Smooth muscle cell (in vitro differentiated cells): ENCODE data around the gene KBTBD8. TPM values are rescaled to one million over a fixed set of nuclear protein-coding genes. Genes with fewer than 3 reads are reported as not detected.

Source experiments
- DNase-seq: peaks from one replicate; lab custom pipeline; 2025; ENCODE audit not compliant: unreplicated experiment; lab: John Stamatoyannopoulos, UW
- H2AFZ ChIP-seq: fragments of 200-600 bp; sonication (generic); 2 replicates; pipeline ENCODE4 v1.6.0; 2016; ENCODE audit warnings: antibody characterized with exemption, low read depth, mild to moderate bottlenecking
- H3F3A ChIP-seq: fragments of 200-600 bp; sonication (generic); 2 replicates; pipeline ENCODE4 v1.6.0; 2017; ENCODE audit warnings: antibody characterized with exemption, low read depth
- H3K27ac ChIP-seq: fragments of 200-600 bp; sonication (generic); 2 replicates; pipeline ENCODE4 v1.5.1; 2016; ENCODE audit warnings: low read depth, mild to moderate bottlenecking
- H3K27me3 ChIP-seq: fragments of 200-600 bp; sonication (generic); 2 replicates; pipeline ENCODE4 v1.6.1; 2016; ENCODE audit warnings: low read depth, mild to moderate bottlenecking
- H3K36me3 ChIP-seq: fragments of 200-600 bp; sonication (generic); 2 replicates; pipeline ENCODE4 v1.5.1; 2016; ENCODE audit warnings: low read depth
- H3K4me1 ChIP-seq: fragments of 200-600 bp; sonication (generic); 2 replicates; pipeline ENCODE4 v1.5.1; 2016; ENCODE audit warnings: low read depth
- H3K4me2 ChIP-seq: fragments of 200-600 bp; sonication (generic); 2 replicates; pipeline ENCODE4 v1.6.0; 2016; ENCODE audit warnings: mild to moderate bottlenecking
- H3K4me3 ChIP-seq: fragments of 200-600 bp; sonication (generic); 2 replicates; pipeline ENCODE4 v1.5.1; 2016; ENCODE audit warnings: mild to moderate bottlenecking
- H3K79me2 ChIP-seq: fragments of 200-600 bp; sonication (generic); 2 replicates; pipeline ENCODE4 v1.6.0; 2016; ENCODE audit warnings: low read depth, mild to moderate bottlenecking
- H3K9ac ChIP-seq: fragments of 200-600 bp; sonication (generic); 2 replicates; pipeline ENCODE4 v1.6.0; 2016; ENCODE audit warnings: low read depth
- H3K9me3 ChIP-seq: fragments of 200-600 bp; sonication (generic); replicated peaks from 2 replicates; pipeline ENCODE4 v1.5.1; 2016; ENCODE audit warnings: low read depth
- H4K20me1 ChIP-seq: fragments of 200-600 bp; sonication (generic); 2 replicates; pipeline ENCODE4 v1.6.0; 2016; ENCODE audit warnings: low read depth
- CTCF ChIP-seq: fragments of 200-600 bp; sonication (generic); IDR thresholded peaks from 2 replicates; pipeline ENCODE4 v1.5.1; 2017; ENCODE audit warnings: borderline replicate concordance, mild to moderate bottlenecking, antibody characterized with exemption; ENCODE audit not compliant: insufficient read depth, poor library complexity, severe bottlenecking
- whole genome bisulfite sequencing: methylation state at CpG from one replicate; pipeline ENCODE4 v1.1.7; 2016; ENCODE audit warnings: low lambda C conversion rate; 5-methylcytosine and 5-hydroxymethylcytosine counted together
- polyA plus RNA-seq: library from polyadenylated mRNA; unstranded; fragments of >200 nt; fragmentation: Nextera tagmentation; extraction: Ambion mirVana; gene quantifications from 2 replicates; pipeline ENCODE4 v1.2.1, GENCODE V29; 2016
- total RNA-seq: library from RNA; depleted of rRNA; stranded (reverse); fragments of >200 nt; gene quantifications from 2 replicates; pipeline ENCODE4 v1.2.3, GENCODE V29; 2014

The KBTBD8 gene, protein sequence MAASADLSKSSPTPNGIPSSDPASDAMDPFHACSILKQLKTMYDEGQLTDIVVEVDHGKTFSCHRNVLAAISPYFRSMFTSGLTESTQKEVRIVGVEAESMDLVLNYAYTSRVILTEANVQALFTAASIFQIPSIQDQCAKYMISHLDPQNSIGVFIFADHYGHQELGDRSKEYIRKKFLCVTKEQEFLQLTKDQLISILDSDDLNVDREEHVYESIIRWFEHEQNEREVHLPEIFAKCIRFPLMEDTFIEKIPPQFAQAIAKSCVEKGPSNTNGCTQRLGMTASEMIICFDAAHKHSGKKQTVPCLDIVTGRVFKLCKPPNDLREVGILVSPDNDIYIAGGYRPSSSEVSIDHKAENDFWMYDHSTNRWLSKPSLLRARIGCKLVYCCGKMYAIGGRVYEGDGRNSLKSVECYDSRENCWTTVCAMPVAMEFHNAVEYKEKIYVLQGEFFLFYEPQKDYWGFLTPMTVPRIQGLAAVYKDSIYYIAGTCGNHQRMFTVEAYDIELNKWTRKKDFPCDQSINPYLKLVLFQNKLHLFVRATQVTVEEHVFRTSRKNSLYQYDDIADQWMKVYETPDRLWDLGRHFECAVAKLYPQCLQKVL
- total RNA-seq (1.1 and 1.7 TPM in 2 replicates), polyA plus RNA-seq (0.40 and 1.1 TPM in 2 replicates)

DNA sequence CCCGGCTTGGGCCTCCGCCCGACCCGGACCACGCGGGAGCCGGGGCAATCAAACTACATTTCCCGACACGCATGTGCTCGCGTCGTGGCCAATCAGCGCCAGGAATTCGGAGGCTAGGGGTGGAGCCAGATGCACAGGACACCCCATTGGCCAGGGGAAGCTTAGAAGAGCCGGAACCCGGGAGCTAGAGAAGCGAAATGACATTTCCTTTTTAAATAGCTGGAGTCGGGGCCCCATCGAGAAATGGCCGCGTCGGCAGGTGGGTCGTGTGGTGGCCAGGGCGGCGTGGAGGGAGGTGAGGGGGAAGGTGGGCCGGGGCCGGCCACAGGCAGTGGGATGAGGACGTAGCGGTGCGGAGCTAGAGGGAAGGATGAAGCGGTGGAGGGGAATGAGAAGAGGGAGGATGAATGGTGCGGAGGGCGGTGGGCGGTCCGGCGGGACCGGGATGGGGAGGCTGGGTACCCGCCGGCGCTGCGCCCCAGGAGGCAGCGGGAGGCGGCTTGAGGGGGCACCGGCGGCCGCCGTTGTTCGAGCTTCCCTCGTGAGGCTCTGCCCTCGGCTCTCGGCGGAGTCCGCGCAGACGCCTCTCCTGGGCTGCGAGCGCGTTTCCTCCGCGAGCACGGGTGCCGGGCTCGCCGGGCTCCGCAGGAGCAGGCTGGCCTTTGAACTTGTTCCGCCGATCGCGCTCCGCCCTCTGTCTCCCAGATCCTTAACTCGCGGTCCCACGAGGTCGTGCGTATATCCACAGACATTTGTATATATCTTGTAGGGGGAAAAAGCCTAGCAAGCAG lies at the start of gene KBTBD8:
TSS of gene KBTBD8 (plus strand) at position 195 of the 791 bp plus-strand sequence. CDS start at position 244, 49 bp downstream.
- Histone ChIP-seq H3K4me2 (peak within 1 kb of the TSS; percentile 98), H4K20me1 (no peaks in the 10 kb centered on the region), H3K36me3 (no peaks in the 10 kb centered on the region), H3K9ac (peak within 1 kb of the TSS; percentile 21), H3K4me1 (peaks cover 7% of the 10 kb centered on the region), H3K9me3 (no peaks in the 10 kb centered on the region), H3K4me3 (peak within 1 kb of the TSS; percentile 68), H3F3A (no peaks in the 10 kb centered on the region), H3K27ac (peak within 1 kb of the TSS; percentile 44), H3K79me2 (no peaks in the 10 kb centered on the region), H3K27me3 (no peaks in the 10 kb centered on the region), H2AFZ (peak within 1 kb of the TSS; percentile 96)
- WGBS: 2% methylated on average over 50 of the region's 75 CpGs
- no peak for TF ChIP-seq CTCF
- DNase-seq: peak; percentile 86

DNA sequence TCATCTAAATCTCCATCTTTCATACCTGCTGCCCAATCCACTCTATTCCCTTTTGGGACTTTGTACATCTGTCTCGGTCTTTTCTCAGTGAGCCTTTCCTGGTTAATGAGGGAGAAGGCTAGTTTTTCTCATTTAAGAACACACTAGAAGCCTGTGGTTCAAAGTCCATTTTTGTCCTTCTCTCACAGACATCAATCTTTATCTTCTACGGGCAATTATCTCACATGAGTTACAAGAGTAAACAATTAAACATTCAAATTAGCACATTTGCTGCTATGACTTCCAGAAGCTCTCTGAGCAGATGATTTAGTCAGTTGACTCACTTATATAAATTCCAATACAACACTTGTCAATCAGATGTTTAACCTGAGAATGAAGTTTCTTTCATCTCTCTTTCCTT lies 49.3 kb upstream of the KBTBD8 start:
- Histone ChIP-seq H3K27me3 (no peaks in the 10 kb centered on the region), H3K79me2 (no peaks in the 10 kb centered on the region), H2AFZ (no peak overlapping the region), H3K4me1 (no peaks in the 10 kb centered on the region), H3K9ac (no peak overlapping the region), H3F3A (no peaks in the 10 kb centered on the region), H3K4me2 (no peak overlapping the region), H3K9me3 (no peaks in the 10 kb centered on the region), H4K20me1 (no peaks in the 10 kb centered on the region), H3K36me3 (no peaks in the 10 kb centered on the region), H3K27ac (no peak overlapping the region), H3K4me3 (no peak overlapping the region)
- DNase-seq: no peak
- 92% methylated on average over 2 of the region's 2 CpGs for WGBS
- no peak for TF ChIP-seq CTCF

DNA sequence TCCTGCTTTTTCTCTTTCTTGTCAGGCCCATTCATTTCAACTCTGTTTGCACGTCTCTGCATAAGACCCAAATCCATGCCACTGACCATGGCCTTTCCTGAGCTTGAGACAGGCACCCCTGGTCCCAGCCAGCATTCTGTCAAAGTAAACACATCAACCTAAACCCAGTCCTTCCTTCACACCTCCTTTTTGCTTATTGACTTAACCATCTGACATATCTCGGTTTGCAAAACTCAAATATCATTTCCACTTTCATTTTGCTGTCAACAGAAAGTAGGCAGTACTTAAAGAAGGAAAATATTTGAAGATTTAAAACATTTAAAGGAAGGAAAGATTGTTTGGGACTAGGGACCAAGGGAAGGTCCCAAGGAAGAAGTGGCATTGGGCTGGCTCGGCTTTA lies 48.2 kb upstream of the KBTBD8 start:
- H3K27me3 ChIP-seq: no peaks in the 10 kb centered on the region
- no peak overlapping the region for H3K27ac ChIP-seq
- TF ChIP-seq CTCF: no peak
- DNase-seq: no peak
- no peak overlapping the region for H2AFZ ChIP-seq
- no peak overlapping the region for H3K4me3 ChIP-seq
- H3K9me3 ChIP-seq: no peaks in the 10 kb centered on the region
- H3K36me3 ChIP-seq: no peaks in the 10 kb centered on the region
- no peaks in the 10 kb centered on the region for H3F3A ChIP-seq
- H4K20me1 ChIP-seq: no peaks in the 10 kb centered on the region
- H3K4me2 ChIP-seq: no peak overlapping the region
- 91% methylated on average over 3 of the region's 3 CpGs for WGBS
- no peaks in the 10 kb centered on the region for H3K4me1 ChIP-seq
- H3K79me2 ChIP-seq: no peaks in the 10 kb centered on the region
- no peak overlapping the region for H3K9ac ChIP-seq
